NCI-H1092 treated with DMSO at 0.1 percent for 48 hours (cell line): ENCODE measurements around the gene REM2.

Source experiments
- DNase-seq: peaks from one replicate; lab custom pipeline; 2025; lab: John Stamatoyannopoulos, UW

Gene REM2

GRCh38 chr14:22929961-22930364 lies 46.9 kb downstream of the REM2 start:
- DNase-seq = peak; percentile 85

- DNase-seq = no peak
Measured at GRCh38 chr14:22932146-22932545, 49.1 kb downstream of the REM2 start.

- no peak for DNase-seq
Measured at GRCh38 chr14:22935156-22935555, 52.1 kb downstream of the REM2 start.
